HUES6 (cell line): ENCODE data around the gene KLHL29.

Experiments
- H3K27ac ChIP-seq: 2 replicates; pipeline ENCODE4 v1.7.0; 2013; ENCODE audit warnings: low read depth, mild to moderate bottlenecking, low read length, inconsistent platforms
- H3K27me3 ChIP-seq: 2 replicates; pipeline ENCODE4 v1.6.1; 2013; ENCODE audit warnings: low read length; ENCODE audit not compliant: control insufficient read depth, insufficient read depth
- H3K36me3 ChIP-seq: 2 replicates; pipeline ENCODE4 v1.6.1; 2013; ENCODE audit warnings: low read length; ENCODE audit not compliant: control insufficient read depth, insufficient read depth
- H3K4me1 ChIP-seq: 2 replicates; pipeline ENCODE4 v1.6.1; 2013; ENCODE audit warnings: low read length; ENCODE audit not compliant: control insufficient read depth, insufficient read depth
- H3K4me3 ChIP-seq: 2 replicates; pipeline ENCODE4 v1.5.1; 2013; ENCODE audit warnings: low read depth, low read length
- H3K9ac ChIP-seq: one replicate; pipeline ENCODE4 v1.6.1; 2013; ENCODE audit warnings: mild to moderate bottlenecking, low read length
- H3K9me3 ChIP-seq: 2 replicates; pipeline ENCODE4 v1.6.1; 2013; ENCODE audit warnings: low read depth, low read length; ENCODE audit not compliant: control insufficient read depth, insufficient read depth

The KLHL29 gene

DNA sequence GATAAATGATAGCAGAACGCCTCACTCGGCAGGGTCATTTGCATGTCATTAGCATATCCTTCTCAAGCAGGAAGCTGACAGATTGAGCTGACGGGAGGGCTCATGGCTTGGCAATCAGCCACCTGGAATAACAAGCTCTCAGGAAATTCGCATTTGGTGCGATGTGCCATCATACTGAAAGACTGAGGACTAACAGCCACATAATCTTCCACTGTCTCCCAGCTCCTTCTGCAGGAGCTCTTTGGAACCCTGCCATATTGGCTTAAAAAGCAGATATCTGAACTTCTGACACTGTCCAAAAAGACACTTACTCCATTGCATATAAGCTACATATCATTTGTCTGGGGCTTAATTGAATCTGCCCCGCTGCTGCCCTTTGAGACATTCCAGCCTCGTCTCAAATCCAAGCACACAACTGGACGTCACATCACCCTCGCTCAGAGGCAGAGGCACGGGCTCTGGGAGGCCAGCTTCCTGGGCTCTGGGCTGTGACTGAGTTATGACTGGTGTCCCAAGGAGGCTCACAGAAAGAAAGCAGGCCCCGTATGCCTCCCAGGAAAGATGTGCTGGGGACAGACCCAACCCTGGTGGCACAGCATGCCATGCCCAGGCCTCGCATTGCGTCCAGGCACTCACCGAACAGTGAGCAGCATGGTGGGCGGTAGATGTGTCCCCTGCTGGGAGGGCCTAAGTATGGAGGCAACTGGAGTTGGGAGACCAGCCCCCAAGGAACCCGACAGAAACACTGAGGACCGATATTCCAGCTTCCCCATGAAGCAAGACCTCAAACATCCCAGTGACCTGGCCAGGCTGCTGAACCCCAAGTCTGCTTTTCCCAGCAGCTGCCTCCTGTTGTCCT is 314.0 kb downstream of the KLHL29 start:
- Histone ChIP-seq H3K36me3 (peaks cover 3% of the 10 kb centered on the region), H3K27ac (no peak overlapping the region), H3K27me3 (no peaks in the 10 kb centered on the region), H3K9me3 (peaks cover 4% of the 10 kb centered on the region; the same call in 1 of the 2 replicates), H3K4me3 (no peak overlapping the region), H3K4me1 (peaks cover 9% of the 10 kb centered on the region), H3K9ac (no peak overlapping the region)

DNA sequence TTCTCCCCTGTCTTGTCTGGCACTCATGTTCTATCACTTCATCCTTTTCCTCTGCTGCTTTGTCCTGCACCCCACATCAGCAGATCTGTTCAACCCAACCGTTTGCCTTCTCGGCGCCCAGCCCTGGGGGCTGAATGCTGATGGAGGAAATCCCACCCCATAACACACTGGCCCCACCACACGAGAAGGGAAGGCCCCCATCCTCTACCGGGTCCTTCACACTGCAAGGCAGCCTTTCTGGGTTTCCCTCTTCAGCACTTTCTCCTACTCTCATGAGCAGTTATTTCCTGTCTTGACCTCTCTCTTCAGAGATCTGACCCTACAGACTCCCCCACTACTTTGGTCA is 314.6 kb downstream of the KLHL29 start:
- Histone ChIP-seq H3K36me3 (peaks cover 3% of the 10 kb centered on the region), H3K27me3 (no peaks in the 10 kb centered on the region), H3K4me3 (no peak overlapping the region), H3K4me1 (peaks cover 11% of the 10 kb centered on the region), H3K27ac (no peak overlapping the region), H3K9me3 (peaks cover 4% of the 10 kb centered on the region; the same call in 1 of the 2 replicates), H3K9ac (no peak overlapping the region)

DNA sequence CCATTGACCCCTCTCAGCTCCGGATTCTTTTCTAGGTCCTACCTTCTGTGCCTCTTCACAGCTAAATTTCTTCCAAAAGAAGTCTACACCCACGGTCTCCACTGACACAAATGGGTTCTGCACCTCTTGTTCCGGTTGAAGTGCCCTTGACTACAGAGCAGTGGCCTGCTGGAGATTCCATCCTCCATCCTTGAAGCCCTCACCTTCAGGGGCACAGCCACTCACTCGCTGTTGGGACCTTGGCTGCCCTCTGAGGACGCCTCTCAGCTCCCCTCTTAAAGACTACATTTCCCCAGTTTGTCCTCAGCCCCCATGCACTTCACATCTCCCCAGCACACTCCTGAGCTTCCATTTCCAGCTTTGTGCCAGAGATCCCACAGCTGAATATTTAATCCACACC is 315.6 kb downstream of the KLHL29 start:
- H3K4me1 ChIP-seq, result peaks cover 11% of the 10 kb centered on the region
- peaks cover 3% of the 10 kb centered on the region for H3K36me3 ChIP-seq
- no peak overlapping the region for H3K4me3 ChIP-seq
- no peak overlapping the region for H3K27ac ChIP-seq
- no peaks in the 10 kb centered on the region for H3K27me3 ChIP-seq
- H3K9ac ChIP-seq, result no peak overlapping the region
- peaks cover 4% of the 10 kb centered on the region; the same call in 1 of the 2 replicates for H3K9me3 ChIP-seq

DNA sequence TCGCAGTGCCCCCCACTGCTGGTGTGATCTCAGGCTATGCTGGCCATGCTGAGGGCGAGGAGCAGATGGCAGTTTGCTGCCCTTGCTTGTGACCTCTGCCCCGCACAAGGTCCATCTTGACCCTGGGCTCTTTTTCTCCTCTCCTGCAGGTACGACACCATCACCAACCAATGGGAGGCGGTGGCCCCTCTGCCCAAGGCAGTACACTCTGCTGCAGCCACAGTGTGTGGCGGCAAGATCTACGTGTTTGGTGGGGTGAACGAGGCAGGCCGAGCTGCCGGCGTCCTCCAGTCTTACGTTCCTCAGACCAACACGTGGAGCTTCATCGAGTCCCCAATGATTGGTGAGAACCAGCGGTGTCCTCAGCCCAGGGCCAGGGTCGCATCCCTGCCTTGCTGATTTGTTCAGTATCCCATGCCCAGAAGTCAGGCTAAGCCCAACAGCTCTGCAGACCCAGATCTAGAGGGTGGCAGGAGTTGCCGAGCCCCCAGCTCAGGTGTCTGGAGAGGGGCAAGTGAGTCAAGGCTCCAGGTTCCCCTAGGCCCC is 318.1 kb downstream of the KLHL29 start:
- no peak overlapping the region for H3K27ac ChIP-seq
- peaks cover 11% of the 10 kb centered on the region for H3K4me1 ChIP-seq
- no peaks in the 10 kb centered on the region for H3K36me3 ChIP-seq
- no peaks in the 10 kb centered on the region for H3K27me3 ChIP-seq
- no peak overlapping the region for H3K9ac ChIP-seq
- no peak overlapping the region for H3K4me3 ChIP-seq
- peaks cover 4% of the 10 kb centered on the region; the same call in 1 of the 2 replicates for H3K9me3 ChIP-seq

DNA sequence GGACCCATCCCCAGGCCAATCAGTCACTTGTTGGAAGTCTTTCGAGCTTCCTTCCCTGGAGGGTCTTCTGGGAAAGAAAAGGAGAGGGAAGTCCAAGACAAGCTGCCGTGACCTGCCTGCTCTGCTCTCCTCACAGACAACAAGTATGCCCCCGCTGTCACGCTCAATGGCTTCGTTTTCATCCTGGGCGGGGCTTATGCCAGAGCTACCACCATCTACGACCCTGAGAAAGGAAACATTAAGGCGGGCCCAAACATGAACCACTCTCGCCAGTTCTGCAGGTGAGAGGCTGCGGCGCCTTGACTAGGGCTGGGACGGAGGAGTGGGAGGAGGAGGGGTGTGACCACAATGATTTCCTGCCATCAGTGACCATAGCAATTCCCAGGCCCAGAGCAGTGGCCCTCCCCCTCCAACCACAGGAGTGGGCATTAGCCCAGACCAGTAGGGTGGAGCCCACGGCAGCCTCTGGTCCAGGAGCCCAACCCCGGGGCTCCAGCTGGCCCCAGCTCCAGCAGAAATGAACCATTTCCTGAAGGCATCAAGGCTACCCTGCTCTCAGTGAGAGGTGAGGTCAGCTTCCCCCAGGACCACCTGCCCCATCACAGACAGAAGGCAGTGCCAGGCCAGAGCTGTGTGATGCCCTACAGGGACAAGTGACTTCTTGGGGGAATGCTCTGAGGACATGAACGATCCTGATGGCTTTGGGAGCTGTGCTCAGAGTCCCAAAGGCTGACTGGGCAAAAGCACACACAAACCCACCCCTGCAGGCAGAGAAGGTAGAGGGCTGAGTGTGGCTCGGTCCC is 318.8 kb downstream of the KLHL29 start:
- Histone ChIP-seq H3K4me3 (no peak overlapping the region), H3K4me1 (peaks cover 9% of the 10 kb centered on the region), H3K9ac (no peak overlapping the region), H3K27ac (no peak overlapping the region), H3K36me3 (no peaks in the 10 kb centered on the region), H3K9me3 (peaks cover 4% of the 10 kb centered on the region; the same call in 1 of the 2 replicates), H3K27me3 (no peaks in the 10 kb centered on the region)

DNA sequence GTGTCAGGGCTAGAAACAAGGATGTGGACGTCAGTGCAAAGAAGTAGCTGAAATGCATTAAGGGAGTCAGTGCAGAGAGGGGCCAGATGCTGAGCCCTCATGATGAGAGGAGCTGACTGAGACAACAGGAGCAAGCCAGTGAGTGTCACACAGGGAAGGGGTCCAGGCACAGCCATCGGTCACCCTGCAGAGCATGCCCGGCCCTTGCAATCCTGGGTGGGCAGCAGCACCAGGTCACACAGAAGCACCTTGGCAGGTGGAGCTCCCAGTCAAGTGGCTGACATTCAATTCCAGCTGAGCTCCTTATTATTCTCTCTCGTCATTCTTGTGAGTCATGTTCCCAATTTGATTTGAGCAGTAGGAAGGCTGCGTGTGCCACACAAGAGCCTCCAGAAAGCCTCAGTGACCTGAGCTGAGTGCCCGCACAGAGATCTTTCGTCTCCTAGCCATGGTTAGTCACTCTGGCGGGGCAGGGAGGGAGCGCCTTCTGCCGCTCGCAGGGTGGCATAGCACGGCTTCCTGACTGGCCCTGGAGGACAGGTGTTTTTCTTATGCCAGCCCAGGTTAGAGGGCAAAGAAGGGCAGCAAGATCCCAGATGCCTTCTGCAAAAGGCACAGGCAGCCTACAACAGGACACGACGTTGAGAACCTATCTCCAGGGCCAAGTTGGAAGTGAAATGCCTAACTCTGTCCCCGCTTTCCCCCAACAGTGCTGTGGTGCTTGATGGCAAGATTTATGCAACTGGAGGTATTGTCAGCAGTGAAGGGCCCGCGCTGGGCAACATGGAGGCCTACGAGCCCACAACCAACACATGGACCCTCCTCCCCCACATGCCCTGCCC is 321.0 kb downstream of the KLHL29 start:
- peaks cover 5% of the 10 kb centered on the region for H3K4me1 ChIP-seq
- H3K36me3 ChIP-seq, result no peaks in the 10 kb centered on the region
- no peak overlapping the region for H3K9ac ChIP-seq
- H3K27me3 ChIP-seq, result no peaks in the 10 kb centered on the region
- H3K4me3 ChIP-seq, result no peak overlapping the region
- no peaks in the 10 kb centered on the region for H3K9me3 ChIP-seq
- no peak overlapping the region for H3K27ac ChIP-seq

DNA sequence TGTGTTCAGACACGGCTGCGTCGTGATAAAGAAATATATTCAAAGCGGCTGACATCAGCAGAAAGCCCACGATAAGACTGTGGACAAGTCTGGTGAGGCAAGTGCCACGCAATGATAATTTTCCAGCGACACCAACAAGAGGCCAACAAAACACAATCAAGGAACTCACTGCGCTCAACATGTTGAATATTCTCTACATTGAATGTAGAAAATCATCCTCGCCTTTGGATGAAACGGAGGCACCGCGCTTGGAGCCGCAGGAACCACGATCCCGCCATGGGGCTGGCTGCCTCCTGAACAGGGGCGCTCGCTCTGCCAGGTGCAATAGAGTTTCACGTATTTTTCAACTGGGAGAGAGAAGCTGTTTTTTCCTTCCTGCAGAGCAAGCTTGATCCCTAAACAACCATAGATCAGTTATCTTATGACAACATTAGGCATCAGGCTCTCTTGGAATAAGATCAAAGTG is 321.7 kb downstream of the KLHL29 start:
- Histone ChIP-seq H3K27me3 (no peaks in the 10 kb centered on the region), H3K36me3 (no peaks in the 10 kb centered on the region), H3K27ac (no peak overlapping the region), H3K4me1 (peaks cover 6% of the 10 kb centered on the region), H3K4me3 (no peak overlapping the region), H3K9ac (no peak overlapping the region), H3K9me3 (no peaks in the 10 kb centered on the region)

DNA sequence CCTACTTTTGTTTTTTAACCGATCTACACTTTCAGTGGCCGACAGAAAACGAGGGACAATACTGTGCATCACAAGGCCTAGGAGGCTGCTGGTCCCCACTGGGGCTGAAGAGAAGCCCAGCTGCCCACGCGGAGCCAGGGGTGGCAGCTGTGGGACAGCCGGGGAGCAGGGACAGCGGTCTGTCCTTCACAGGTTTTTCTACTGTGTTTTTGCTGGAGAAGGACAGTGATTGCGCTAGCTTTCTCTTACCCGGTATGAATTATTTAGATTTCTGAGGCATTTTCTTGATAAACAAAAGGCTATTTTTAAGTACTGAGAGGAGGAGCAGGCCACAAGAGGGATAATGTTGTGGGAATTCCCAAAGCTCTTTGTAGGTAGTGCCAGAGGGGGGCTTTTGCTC is 322.1 kb downstream of the KLHL29 start:
- peaks cover 10% of the 10 kb centered on the region for H3K4me1 ChIP-seq
- no peaks in the 10 kb centered on the region for H3K9me3 ChIP-seq
- H3K27me3 ChIP-seq, result no peaks in the 10 kb centered on the region
- H3K36me3 ChIP-seq, result no peaks in the 10 kb centered on the region
- no peak overlapping the region for H3K4me3 ChIP-seq
- H3K9ac ChIP-seq, result no peak overlapping the region
- no peak overlapping the region for H3K27ac ChIP-seq

DNA sequence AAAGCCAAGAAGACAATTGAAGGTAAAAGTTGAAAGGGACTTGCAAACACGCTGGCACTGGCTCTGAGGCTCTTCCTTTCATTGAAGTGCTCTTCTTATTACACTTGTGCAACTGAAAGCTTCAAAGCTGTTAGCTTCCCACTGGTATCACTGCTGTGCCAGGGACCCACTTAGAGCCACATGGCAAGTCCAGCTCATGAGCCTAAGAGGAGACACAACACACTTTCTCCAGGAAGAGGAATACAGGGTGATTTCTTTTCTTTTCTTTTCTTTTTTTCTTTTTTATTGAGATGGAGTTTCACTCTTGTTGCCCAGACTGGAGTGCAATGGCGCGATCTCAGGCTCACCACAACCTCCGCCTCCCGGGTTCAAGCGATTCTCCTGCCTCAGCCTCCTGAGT is 323.8 kb downstream of the KLHL29 start:
- Histone ChIP-seq H3K4me1 (peaks cover 16% of the 10 kb centered on the region), H3K4me3 (no peak overlapping the region), H3K27ac (no peak overlapping the region), H3K9ac (no peak overlapping the region), H3K27me3 (no peaks in the 10 kb centered on the region), H3K9me3 (no peaks in the 10 kb centered on the region), H3K36me3 (no peaks in the 10 kb centered on the region)

DNA sequence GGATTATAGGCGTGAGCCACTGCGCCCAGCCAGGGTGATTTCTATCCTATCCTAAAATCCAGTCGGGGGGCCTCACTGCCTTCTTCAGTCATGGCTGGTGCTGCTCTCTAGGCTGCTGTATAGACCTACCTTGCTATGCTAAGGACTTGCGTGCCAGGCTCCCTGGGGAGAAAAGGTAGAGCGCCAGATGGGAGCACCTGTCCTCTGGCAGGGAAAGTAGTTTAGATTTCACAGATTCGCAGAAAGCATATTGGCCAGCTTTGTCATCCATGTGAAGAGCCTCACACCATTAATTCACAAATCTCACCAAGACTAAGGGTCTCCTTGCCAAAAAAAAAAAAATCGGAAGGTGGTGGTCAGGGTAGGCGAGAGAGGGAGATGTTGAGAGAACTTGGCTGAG is 324.3 kb downstream of the KLHL29 start:
- H3K9ac ChIP-seq, result no peak overlapping the region
- H3K36me3 ChIP-seq, result no peaks in the 10 kb centered on the region
- H3K4me3 ChIP-seq, result no peak overlapping the region
- no peaks in the 10 kb centered on the region for H3K27me3 ChIP-seq
- no peaks in the 10 kb centered on the region for H3K9me3 ChIP-seq
- peaks cover 13% of the 10 kb centered on the region for H3K4me1 ChIP-seq
- H3K27ac ChIP-seq, result no peak overlapping the region
